HG02571 (cell line): ENCODE results near the gene FAIM.
"Not testable (repeated sequence)": the region's sequence is repeated elsewhere in the genome, so short reads cannot be mapped to it uniquely, and the experiment has no call there.

ENCODE experiments used
- ATAC-seq: cut with Tn5 transposase; IDR thresholded peaks from one replicate; pipeline ENCODE4 v1.9.1; 2021; ENCODE audit warnings: mild to moderate bottlenecking, moderate library complexity; ENCODE audit not compliant: unreplicated experiment

FAIM gene

GRCh38 chr3:138678086-138678485 lies 69.5 kb downstream of the FAIM start:
- ATAC-seq = no peak

- no peak for ATAC-seq
Observed at GRCh38 chr3:138678874-138679392, 70.4 kb downstream of the FAIM start.

GRCh38 chr3:138680974-138681373 lies 72.4 kb downstream of the FAIM start:
- not testable (repeated sequence) for ATAC-seq

DNA sequence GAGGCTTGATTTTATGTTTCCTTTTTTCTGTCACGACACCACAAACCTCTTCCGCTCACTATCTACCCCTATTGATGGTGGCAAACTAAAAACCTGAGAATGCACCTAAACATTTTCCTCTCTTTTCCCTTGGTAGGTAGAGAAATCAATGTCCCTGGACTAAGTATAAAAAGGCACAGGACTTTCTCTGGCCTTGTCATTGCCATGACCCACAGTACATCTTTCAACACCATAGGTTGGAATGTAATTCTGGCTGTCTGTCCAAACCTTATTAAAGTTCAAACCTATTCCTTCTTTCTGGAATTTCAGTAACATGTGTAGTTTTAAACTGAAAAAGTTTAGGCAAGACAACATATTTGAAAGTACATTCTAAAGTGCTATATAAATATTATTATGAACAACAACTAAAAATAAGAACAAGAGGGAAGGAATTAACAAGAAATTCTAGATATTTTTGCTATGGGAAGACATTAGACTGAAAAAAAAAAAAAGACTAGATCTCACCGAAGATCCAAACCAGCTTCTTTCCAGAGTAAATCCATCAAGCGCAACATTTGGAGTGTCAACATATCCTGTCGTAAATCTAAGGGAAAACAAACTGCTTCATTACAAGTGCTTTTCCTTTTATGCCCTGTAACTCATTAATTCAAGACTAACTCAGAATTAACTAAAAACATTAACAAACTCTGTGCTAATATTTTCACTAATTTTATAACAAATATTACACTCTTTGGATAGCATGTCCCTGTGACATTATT lies 73.1 kb downstream of the FAIM start:
- ATAC-seq = no peak

DNA sequence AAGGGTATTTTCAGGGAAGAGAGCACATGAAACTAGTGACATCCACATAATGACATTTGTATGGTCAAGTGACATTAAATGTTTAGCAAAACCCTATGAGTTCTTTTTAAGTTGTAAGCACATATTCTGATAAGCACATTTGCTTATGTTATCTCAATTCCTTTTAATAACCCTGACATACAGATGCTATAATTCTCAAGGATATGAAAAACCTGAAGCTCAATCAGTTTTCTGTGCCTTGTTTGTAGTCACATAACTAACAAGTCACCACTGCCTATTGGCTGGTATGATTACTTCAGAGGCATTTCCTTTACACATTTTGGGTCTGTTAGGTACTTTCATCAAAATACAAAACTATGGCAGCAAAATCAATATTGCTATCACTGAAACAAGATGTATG lies 74.1 kb downstream of the FAIM start:
- no peak for ATAC-seq
